Measurements from ENCODE around the gene SPAG16. TPM values are rescaled to one million over a fixed set of nuclear protein-coding genes. Genes with fewer than 3 reads are reported as not detected.

Gene SPAG16
- total RNA-seq, 1 donor from 2014 or later = 7.6 TPM

DNA sequence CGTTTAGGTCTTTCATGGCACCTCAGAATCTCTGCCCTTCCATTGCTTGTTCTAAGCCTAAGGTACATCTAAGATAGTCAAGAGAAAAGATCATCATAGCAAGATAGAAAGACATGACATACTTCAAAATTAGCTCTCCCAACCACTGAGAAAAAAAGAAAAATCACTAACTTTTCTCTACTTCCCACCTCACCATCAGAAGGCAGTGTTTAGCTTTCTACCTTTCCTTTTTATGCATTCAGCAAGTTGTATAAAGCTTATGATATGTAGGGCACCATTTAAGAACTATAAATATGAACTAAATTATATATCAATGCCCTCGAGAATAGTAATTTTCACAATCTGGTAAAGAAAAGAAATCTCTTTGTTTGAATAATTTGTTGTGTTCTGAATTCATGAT lies 794.8 kb downstream of the SPAG16 start:
- DNase-seq (ENCODE audit: low spot score in 2 of 2) = no peak
- H3K36me3 ChIP-seq = no peaks in the 10 kb centered on the region
- H3K4me3 ChIP-seq = no peak overlapping the region
- H3K4me1 ChIP-seq = no peaks in the 10 kb centered on the region
- no peak for TF ChIP-seq CTCF (IDR thresholded peaks at IDR 0.05)
- H3K27me3 ChIP-seq = no peaks in the 10 kb centered on the region
- no peak overlapping the region for H3K27ac ChIP-seq
- intact Hi-C loops (cut with DNase I) = no loop called here
- H3K9me3 ChIP-seq = no peaks in the 10 kb centered on the region

DNA sequence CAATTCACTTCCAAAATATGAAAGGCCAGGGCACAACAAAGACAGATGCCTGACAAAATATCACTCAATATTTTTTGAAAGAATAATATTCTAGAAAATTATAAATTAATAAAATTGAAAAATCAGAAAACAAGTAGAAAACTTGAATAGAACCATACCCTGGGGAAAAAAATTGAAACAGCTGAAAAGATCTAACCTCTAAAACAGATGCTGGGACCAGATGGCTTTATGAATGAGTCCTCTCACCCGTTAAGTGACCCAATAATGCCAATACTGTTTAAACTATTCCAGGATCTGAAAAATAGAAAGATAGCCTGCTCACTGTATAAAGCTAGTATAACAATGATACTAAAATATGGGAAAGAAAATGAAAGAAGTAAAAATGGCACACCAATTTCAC lies 804.3 kb downstream of the SPAG16 start:
- no peak overlapping the region for H3K27ac ChIP-seq
- intact Hi-C loops (cut with DNase I) = no loop called here
- H3K36me3 ChIP-seq = no peaks in the 10 kb centered on the region
- DNase-seq (ENCODE audit: low spot score in 2 of 2) = no peak
- H3K4me3 ChIP-seq = no peak overlapping the region
- no peak for TF ChIP-seq CTCF (IDR thresholded peaks at IDR 0.05)
- H3K4me1 ChIP-seq = no peaks in the 10 kb centered on the region
- H3K9me3 ChIP-seq = no peaks in the 10 kb centered on the region
- no peaks in the 10 kb centered on the region for H3K27me3 ChIP-seq

GRCh38 chr2:214096208-214096715 lies 812.0 kb downstream of the SPAG16 start:
- Histone ChIP-seq H3K4me1 (no peaks in the 10 kb centered on the region), H3K4me3 (no peak overlapping the region), H3K27ac (no peak overlapping the region), H3K27me3 (no peaks in the 10 kb centered on the region), H3K36me3 (no peaks in the 10 kb centered on the region), H3K9me3 (no peaks in the 10 kb centered on the region)
- no peak for TF ChIP-seq CTCF (IDR thresholded peaks at IDR 0.05)
- DNase-seq (ENCODE audit: low spot score in 2 of 2) = no peak
- intact Hi-C loops (cut with DNase I) = no loop called here

DNA sequence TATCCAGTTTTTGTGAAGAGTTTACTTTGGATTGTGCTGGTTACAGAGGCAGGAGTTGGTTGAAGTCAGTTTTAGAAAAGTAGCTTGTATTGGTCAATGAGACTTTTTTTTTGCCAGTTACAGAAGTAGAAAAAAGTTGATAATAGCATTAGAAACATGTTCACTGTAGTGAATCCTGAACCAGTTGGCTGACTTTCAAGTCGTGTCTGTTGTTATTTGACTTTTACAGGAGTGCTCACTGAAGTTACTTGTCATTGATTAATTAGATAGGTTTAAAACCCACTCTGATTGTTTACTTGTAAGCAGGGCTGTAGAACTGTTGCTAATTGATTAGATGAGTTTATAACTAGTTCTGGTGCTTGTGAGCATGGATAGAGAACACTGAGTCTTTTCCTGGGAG lies 814.5 kb downstream of the SPAG16 start:
- H3K9me3 ChIP-seq = no peaks in the 10 kb centered on the region
- no peak overlapping the region for H3K4me3 ChIP-seq
- DNase-seq (ENCODE audit: low spot score in 2 of 2) = no peak
- intact Hi-C loops (cut with DNase I) = no loop called here
- no peaks in the 10 kb centered on the region for H3K4me1 ChIP-seq
- H3K27me3 ChIP-seq = no peaks in the 10 kb centered on the region
- H3K36me3 ChIP-seq = no peaks in the 10 kb centered on the region
- TF ChIP-seq CTCF (IDR thresholded peaks at IDR 0.05) = no peak
- H3K27ac ChIP-seq = no peak overlapping the region

DNA sequence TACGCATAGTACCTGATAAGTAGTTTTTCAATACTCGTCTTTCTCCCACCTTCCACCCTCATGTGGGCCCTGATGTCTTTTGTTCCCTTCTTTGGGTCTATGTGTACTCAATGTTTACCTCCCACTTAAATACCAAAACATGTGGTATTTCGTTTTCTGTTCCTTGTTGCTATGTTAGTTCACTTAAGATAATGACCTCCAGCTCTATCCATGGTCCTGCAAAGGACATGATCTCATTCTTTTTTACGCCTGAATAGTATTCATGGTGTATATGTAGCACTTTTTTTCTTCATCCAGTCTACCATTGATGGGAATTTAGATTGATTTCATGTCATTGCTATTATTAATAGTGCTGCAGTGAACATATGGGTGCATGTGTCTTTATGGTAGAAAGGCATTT lies 816.2 kb downstream of the SPAG16 start:
- H3K4me1 ChIP-seq = no peaks in the 10 kb centered on the region
- H3K9me3 ChIP-seq = no peaks in the 10 kb centered on the region
- intact Hi-C loops (cut with DNase I) = no loop called here
- no peak for TF ChIP-seq CTCF (IDR thresholded peaks at IDR 0.05)
- H3K36me3 ChIP-seq = no peaks in the 10 kb centered on the region
- DNase-seq (ENCODE audit: low spot score in 2 of 2) = no peak
- no peak overlapping the region for H3K27ac ChIP-seq
- no peaks in the 10 kb centered on the region for H3K27me3 ChIP-seq
- H3K4me3 ChIP-seq = no peak overlapping the region
